GM19035 (cell line): ENCODE data around the gene SP140L.
A peak's percentile ranks its signal among the peaks of the same experiment; 100 is the strongest.
"Not testable (repeated sequence)": the region's sequence is repeated elsewhere in the genome, so short reads cannot be mapped to it uniquely, and the experiment has no call there.

ENCODE experiments used
- ATAC-seq: cut with Tn5 transposase; IDR thresholded peaks from one replicate; pipeline ENCODE4 v1.9.1; 2021; ENCODE audit not compliant: unreplicated experiment

Gene SP140L

DNA sequence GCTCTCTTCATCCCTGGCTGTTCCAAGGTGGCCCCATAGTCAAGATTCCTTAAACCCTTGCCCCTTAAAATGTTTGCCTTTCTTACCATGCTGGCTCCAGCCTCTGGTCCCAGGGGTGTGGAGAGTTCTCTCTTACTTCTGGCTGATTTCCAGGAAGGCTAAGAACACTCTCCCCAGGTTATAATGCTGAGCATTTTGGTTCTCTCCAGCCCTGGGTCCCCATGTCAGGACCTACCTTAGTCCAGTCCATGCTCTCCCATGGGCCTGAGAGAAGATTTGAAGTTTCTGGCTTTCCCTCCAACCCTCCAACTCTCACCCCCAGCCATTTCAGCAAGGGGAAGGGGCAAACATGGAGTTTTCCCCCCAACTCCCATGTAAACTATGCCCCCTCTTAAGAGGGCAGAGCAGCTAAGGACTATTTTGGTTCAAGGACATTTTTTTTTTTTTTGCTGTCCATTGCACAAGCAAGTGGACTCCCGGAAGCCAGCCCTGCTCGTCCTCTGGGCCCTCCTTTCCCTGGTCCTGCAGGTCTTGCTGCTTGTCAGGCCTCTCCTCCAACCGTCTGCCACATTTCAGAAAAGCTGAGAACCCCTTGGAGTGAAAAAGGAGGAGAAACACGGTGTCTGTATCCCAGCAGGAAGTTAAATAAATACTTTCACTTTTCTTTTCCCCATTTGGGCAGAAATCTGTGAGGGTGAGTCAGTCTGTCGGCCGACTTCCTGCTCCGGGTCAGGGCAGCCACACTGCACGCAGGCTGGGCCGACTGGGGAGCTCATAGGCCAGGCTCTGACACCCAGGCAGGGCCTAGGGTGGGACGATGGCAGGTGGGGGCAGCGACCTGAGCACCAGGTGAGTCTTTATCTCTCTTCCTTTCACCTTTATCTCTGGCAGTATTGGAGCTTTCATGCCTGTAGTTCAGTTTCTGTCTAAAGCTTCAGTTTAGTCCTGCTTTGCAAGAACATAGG is at the start of gene SP140L:
Gene SP140L (plus strand): TSS at position 741 of the 965 bp plus-strand sequence. CDS start 77 bp downstream, at position 818.
- peak; percentile 93 for ATAC-seq

DNA sequence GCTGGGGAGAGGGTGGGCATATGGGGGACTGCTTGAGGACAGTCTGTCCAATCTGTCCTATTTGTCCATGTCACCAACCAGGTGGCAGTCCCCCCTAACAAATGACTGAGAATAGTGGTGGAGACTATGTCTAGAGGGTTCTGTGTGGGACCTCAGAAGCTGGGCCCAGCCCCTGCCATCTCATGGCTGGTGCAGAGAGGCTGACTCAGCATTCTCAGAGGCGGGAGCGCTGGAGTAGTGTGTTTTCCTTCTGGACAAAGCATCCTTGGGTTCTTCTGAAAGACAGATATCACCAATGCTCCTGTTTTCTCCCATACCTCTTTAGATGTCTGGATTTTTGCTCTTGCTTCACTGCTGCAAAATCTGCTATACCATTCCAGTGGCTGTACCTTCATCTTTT is 44.1 kb upstream of the SP140L start:
- no peak for ATAC-seq

DNA sequence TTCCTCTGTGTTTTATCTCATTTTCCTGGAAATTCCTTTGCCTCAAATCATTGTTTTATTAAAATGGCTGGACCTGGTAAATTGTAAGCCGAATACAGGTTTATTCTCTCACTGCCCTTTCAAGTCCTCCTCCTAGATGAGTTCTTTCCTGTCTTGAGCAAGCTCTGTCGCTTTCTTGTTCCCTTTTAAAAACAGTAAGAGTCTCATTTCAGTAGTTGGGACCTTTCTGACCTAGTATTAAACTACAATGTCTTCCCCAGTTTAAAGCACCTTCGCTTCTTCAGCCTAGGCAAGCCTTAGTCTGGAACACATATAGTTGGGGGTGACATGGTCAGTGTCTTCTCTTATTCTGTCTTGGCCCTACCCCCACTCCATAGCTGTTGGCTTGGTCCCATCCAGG is 40.9 kb upstream of the SP140L start:
- no peak for ATAC-seq

DNA sequence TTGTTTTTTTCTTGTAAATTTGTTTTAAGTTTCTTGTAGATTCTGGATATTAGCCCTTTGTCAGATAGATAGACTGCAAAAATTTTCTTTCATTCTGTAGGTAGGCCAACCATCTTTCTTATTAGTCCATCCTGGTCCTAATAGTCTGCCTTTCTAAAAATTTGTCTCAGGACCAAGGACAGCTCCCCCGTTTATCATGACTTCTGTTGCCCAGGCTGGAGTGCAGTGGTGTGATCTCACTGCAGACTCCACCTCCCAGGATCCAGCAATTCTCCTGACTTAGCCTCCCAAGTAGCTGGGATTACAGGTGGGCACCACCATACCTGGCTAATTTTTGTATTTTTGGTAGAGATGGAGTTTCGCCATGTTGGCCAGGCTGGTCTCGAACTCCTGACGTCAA is 37.7 kb upstream of the SP140L start:
- ATAC-seq = not testable (repeated sequence)

DNA sequence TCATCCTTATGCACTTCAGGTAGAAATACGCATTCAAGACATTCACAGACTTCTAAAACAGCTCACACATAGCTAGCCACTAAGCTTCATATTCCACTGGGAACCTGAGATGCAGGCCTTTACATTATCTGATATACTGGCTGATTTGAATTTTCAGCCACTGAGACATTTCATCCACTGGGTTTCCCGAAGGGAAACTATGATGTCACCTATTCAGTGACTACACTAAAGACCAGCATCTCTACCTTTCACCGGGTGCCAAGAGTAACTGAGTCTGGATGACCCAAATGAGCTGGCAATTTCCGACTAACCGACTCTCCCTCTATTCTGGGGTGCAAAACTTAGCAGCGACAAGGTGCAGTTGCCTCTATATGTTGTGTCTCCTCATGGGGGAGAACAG is 31.8 kb upstream of the SP140L start:
- no peak for ATAC-seq

DNA sequence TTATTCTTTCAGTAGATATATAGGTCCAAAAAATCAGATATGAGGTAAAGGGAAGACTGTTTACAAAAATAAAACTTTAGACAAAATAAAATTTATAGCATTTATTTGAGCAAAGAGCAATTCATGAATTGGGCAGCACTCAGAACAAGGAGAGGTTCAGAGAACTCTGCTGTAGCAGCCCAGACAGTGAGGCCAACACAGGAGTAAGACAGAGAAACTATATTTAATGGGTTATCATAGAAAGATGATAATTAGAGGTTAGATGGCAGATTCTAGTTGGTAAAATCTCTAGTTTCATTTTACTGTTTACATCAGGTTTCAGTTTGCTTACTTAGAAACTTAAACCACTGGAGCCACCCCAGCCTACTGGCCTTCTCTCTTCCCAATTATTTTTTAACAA is 30.1 kb upstream of the SP140L start:
- no peak for ATAC-seq

DNA sequence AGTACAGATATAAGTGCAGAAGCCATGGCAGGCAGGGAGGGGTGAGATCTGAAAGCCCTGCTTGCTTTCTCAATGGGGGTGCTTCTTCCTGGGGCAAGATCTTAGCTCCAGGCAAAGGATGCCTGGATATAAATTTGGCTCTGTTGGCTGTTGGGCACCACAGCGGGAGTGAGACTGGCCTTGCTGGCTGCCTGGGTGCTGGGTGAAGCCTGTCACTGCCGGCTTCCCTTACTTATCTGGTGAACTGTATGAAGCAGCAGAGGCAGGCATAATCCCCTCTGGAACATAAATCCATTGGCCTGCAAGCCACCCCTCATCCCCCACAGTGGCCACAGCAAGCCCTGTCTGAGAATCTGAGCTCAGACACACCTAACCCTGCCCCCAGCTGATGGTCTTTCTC is 27.4 kb upstream of the SP140L start:
- no peak for ATAC-seq

DNA sequence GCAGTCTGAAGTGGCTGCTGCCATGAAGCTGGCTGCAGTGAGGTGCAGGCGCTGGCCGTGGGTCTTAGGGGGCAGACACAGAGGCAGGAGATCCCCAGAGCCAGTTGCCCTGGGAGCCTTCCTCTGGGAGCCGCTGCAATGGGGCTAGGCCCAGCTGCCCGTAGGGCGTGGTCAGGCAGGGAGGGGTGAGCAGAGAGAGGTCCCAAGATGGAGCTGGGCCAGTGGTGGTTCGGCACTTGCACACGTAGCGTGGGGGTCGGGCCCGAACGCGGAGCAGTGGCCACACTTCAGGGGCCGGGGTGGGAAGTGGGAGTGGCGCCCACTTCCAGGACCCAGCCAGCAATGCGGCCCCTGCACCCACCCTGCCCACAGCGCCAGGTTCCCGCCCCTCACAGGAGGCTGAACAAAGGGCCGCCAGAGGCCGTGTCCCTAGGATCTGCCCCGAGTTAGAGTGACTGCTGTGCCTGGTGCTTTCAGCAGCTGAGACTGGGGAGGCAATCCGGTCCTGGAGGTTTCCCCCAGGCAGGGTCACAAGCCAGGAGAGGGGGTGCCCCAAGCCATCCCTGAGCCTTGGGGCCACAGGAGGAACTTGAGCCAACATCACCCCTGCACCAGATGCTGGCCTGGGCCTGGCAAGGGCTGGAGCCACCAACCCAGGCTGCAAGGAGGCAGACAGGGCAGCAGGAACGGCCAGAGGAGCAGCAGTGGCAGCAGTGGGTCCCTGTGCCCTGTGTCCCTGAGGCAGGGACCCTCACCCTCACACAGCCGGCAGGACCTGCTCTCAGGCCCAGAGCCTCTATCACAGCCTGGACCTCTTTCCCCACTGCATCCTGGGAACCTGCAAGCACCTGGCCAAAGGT is 21.3 kb upstream of the SP140L start:
- no peak for ATAC-seq

DNA sequence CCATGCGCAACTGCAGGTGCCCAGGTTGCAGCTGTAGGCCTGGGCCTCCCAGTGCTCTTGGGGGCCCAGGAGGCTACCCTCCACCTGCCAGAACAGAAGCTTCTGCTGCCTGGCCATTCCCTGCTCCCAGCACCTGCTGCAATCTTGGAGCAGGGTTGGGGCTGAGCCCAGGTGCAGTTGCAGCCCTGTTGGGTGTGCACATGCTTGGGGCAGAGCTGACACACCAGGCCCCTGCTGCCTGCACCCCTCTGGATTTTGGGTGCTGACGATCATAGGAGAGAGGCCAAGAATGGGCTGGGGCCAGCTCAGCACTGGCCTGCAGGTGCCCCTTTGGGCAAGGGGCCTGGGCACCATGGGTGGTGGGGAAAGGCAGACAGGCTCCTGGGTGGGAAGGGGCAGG is 20.5 kb upstream of the SP140L start:
- no peak for ATAC-seq

DNA sequence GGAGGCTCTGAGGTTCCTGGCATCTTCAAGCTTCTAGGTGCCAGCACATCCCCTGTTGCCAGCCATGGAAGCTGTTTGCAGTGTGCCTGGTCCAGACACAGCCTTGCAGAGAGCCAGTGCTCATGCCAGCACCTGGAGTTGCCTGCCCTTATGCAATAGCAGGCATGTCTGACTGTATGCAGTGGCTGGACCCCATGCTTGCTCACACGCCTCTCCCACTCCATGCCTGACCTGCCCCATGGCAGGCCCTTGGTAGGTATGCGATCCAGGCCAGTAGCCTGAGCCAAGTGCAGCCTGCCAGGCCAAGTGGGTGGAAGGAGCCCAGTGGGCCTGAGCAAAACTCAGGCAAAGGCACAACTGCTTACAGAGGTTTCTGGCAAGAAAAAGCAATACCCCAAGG is 19.5 kb upstream of the SP140L start:
- ATAC-seq = no peak

DNA sequence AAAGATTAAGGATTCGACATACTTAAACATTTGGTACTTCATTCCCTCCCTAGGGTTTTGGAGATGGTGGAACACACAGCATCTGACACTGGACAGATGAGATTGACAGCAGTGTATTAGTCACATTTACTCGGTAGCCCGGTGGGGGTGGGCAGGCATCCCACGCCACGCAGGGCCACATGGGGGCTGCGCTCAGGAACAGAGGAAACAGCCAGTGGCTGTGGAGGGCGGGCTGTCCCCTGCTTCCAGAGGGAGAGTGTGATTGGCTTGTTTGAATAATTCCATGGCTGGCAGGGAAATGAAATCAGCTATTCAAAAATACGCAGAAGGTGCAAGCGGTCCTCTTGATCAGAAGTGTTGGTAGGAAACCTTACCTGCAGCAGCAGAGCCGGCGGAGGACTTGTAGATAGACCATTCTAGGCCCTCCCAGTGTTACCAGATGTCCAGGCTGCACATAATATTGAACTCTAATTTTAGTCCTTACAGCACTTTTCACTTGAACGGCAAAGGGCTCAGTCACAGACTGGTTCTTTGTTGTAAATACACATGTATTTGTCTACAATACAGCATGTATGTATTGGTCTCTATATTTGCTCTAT is 18.5 kb upstream of the SP140L start:
- ATAC-seq = no peak

DNA sequence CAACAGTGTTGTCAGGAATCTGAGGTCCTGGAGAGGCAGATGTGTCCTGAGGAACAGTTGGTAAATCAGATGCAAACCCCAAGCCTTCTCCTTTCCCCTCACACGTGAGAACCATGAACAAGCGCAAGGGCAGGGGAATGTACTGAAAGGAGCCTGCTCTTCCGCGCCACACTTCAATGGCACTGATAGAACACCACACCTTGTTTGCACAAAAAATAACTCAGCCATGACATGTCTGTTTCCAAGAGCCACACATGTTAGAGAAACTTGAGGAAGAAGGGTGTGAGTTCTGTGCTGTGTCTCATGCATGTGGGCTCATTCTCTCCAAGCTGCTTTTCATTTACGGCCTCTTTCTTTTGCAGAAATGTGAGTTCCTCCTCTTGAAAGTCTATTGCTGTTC is 16.2 kb upstream of the SP140L start:
- ATAC-seq = not testable (repeated sequence)

DNA sequence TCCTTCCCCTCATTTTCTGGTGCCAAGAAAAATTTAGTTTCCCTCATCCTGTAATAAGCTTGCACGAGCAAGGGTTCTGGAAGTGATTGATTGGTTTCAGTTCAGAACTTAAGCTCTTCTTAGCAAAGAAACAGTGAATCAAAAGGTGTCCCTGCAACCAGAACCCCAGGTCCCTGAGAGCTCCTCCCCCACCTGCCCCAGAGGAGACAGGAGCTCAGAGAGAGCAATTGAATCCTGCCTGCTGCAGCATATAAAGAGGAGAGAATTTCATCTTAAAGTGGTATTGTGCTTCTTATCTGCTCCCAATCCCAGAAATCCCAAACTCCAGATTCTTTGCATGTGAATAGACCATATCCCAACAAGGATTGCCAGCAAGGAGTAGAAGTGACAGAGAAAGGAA is 15.4 kb upstream of the SP140L start:
- ATAC-seq = not testable (repeated sequence)

DNA sequence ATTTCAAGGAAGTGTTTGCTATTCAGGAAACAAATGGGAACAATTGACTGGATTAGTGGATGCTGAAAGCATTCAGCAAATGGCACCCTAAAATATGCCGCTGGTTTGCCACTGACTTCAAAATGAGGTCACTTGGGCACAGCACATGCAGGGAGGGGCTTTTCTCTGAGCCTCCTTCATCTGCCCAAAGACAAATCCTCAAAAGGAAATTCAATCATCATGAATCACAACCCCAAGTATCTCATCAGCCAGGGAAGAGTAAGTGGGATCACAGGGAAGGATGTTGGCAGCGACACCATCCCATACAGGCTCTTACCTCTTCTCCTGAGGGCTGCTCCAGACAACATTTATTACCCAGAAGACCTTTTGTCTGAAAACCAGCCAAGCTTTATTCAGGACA is 14.4 kb upstream of the SP140L start:
- no peak for ATAC-seq

DNA sequence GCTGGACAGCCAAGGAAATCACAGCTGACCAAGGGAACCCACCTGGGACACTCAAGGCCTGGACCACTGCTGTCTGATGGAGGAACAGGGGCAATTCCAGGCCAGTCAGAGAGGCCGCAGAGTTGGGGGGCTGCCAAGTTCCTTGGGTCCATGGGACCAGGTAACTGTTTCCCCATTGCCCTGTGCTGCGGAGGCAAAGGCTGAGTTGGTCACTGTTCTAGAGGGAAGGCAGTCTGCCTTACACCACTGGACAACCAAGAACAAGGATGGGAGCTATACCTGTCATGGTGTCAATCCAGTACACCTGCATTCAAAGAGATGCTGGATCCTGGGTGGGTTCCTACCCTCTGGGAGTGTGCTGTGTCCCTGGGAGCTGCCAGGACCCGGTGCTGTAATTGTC is 9.6 kb upstream of the SP140L start:
- no peak for ATAC-seq

DNA sequence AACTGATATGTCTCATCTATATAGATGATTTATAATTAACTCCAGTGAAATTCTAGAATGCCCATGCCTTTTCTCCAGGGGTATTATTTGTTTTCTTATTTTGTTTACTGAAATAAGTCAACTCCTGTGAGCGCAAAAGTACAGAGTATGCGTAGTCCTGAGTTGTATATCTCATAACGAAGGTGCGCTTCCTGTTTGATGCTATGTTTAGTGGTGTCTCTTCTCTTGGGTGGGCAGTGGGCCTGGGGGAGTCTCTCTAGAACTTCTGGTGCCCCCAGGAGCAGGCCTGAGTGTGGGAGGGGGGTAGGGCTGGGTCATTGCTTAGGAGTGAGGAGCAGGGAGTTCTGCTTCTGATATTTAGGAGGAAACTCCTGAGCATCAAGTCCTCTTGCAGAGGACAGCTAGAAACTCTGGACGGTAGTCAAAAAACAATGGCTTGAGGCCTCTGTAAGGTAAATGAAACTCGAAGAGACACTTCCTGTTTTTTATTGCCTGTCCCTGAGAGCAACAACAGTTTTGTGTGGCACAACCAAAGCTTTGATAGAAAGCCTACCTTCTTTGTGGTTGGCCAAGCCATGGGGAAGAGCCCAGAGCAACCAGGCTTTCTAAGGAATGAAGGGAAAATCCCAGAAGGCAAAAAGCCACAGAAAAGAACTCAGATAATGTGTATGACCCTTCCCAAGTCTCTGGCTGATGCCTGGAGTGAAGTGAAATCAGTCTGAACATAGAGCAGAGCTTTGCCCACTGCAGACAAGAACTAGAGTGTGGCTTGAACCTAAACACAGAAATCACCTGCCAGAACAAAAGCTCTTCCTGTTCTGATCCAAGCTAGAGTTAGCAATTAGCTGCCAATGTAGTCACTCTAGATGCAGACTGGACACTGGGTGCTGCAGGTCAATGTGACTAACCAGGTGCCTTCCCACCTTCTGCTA is 8.5 kb upstream of the SP140L start:
- peak; percentile 60 for ATAC-seq

DNA sequence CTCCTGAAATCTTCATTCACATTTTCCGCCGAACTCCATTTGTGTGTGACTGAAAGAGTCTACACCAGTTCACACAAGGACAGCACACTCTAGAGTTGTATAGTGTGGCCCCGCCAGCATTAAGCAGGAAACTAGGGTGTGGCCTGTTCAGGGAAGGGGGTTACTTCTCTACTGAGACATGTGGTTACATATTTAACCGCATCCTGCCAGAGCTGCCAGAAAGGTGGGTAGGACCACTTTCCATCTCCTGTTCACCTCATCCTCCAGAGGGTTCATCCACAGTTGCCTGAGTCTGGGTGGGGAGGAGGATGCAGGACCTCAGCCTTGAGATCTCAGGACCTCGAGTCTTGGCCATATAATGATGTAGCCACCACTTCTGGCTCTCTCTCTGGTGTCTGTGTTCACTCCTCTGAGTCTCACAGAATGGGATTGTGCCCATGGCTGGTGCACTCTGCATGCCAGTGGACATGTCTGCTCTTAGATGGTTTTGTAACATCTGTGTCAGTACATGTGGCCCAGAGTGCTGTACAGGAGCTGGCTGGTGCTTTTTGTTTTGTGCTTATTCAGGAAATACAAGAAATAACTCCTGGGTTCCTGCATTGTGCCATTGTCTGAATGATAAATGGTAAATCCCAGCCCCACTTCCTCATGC is 7.7 kb upstream of the SP140L start:
- ATAC-seq = peak; percentile 65

DNA sequence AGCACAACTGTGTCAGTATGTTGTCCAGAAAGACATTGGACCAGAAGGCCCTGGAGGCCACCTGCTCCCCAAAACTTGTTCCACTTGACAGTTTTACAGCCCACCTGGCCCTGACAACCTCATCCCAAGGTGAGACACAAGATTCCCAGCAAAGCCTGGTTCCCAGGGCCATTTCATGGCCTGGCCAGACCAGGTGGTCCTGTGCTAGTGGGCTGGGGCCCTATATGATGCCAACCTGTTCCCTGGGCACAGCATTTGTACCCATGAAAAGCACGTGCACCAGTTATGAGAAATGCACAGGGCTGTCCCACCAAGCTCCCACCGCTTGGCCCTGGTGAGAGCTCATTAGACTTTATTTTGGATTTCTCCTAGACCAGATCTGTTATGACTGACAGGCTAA is 6.0 kb upstream of the SP140L start:
- ATAC-seq = no peak

DNA sequence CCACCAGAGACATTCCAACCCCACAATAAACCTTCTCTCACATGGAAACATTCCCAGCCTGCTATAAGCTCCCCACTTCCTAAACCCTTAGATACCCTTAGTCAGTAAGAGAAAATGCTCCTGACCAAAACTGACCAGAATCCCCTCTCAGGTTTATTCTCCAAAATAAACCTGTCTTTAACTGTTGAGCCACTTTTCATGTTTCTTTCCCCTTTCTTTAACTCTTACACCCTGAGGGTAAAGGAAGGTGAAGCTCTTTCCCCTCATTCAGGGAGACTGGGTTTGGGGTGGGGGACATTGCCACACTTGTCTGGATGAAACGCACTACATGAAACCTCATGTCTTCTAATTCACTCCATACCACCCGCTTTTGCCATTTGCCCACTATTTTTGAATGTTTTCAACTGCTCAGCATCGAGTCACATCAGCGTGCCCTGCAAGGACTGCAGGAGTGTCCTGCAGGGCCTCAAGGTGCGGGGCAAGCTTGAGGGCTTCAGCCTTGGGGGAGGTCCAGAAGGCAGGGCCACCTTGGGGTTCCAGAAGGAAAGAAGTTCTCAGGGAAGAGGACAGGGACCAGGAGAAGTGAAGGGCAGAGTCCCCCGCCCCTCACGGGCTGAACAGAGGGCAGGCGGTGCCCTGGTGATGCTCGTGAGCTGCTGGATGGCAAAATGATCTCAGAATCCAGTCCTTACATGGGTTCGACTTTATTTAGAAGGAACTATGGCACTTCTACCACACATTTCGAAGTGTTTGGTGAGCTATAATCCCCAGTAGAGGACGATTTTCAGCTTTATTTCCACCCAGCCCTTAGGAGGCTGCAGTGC is 4.2 kb upstream of the SP140L start:
- no peak for ATAC-seq
